IPS-18a (cell line): ENCODE data around the gene STRN.
"Not testable (repeated sequence)": the region's sequence is repeated elsewhere in the genome, so short reads cannot be mapped to it uniquely, and the experiment has no call there.

Experiments used
- H3K27ac ChIP-seq: one replicate; pipeline ENCODE4 v1.5.1; 2013; ENCODE audit warnings: low read length
- H3K27me3 ChIP-seq: one replicate; pipeline ENCODE4 v1.6.1; 2013; ENCODE audit warnings: mild to moderate bottlenecking, low read length; ENCODE audit not compliant: control insufficient read depth, insufficient read depth
- H3K36me3 ChIP-seq: one replicate; pipeline ENCODE4 v1.6.1; 2013; ENCODE audit warnings: low read depth, low read length; ENCODE audit not compliant: control insufficient read depth
- H3K4me1 ChIP-seq: one replicate; pipeline ENCODE4 v1.6.1; 2013; ENCODE audit warnings: low read depth, low read length; ENCODE audit not compliant: control insufficient read depth
- H3K4me3 ChIP-seq: one replicate; pipeline ENCODE4 v1.5.1; 2013; ENCODE audit warnings: low read length
- H3K9ac ChIP-seq: one replicate; pipeline ENCODE4 v1.6.1; 2013; ENCODE audit warnings: mild to moderate bottlenecking, low read length, moderate library complexity
- H3K9me3 ChIP-seq: one replicate; pipeline ENCODE4 v1.6.1; 2013; ENCODE audit warnings: low read depth, low read length; ENCODE audit not compliant: control insufficient read depth

STRN gene

GRCh38 chr2:36892805-36893204, 73.5 kb downstream of the STRN start:
- H3K9ac ChIP-seq = no peak overlapping the region
- no peak overlapping the region for H3K27ac ChIP-seq
- no peak overlapping the region for H3K4me3 ChIP-seq
- H3K4me1 ChIP-seq = no peaks in the 10 kb centered on the region
- peaks cover 12% of the 10 kb centered on the region for H3K36me3 ChIP-seq
- H3K9me3 ChIP-seq = no peaks in the 10 kb centered on the region
- H3K27me3 ChIP-seq = no peaks in the 10 kb centered on the region

- H3K27me3 ChIP-seq = no peaks in the 10 kb centered on the region
- no peak overlapping the region for H3K27ac ChIP-seq
- H3K4me3 ChIP-seq = no peak overlapping the region
Observed at GRCh38 chr2:36889795-36890194, 76.5 kb downstream of the STRN start.

GRCh38 chr2:36887095-36887494, 79.2 kb downstream of the STRN start:
- H3K4me3 ChIP-seq, H3K9me3 ChIP-seq, H3K4me1 ChIP-seq, H3K27me3 ChIP-seq, H3K9ac ChIP-seq, H3K27ac ChIP-seq: not testable (repeated sequence)
- H3K36me3 ChIP-seq = peaks cover 14% of the 10 kb centered on the region

More at GRCh38 chr2:36889795-36890194, 76.5 kb downstream of the STRN start:
- Histone ChIP-seq H3K36me3 (peaks cover 15% of the 10 kb centered on the region), H3K9me3 (no peaks in the 10 kb centered on the region), H3K4me1 (no peaks in the 10 kb centered on the region), H3K9ac (no peak overlapping the region)

GRCh38 chr2:36886664-36887063, 79.7 kb downstream of the STRN start:
- H3K4me1 ChIP-seq = no peaks in the 10 kb centered on the region
- H3K9me3 ChIP-seq = no peaks in the 10 kb centered on the region
- H3K36me3 ChIP-seq = peaks cover 14% of the 10 kb centered on the region
- H3K27ac ChIP-seq = no peak overlapping the region
- no peak overlapping the region for H3K4me3 ChIP-seq
- no peak overlapping the region for H3K9ac ChIP-seq
- H3K27me3 ChIP-seq = no peaks in the 10 kb centered on the region

- no peak overlapping the region for H3K9ac ChIP-seq
- no peaks in the 10 kb centered on the region for H3K27me3 ChIP-seq
- no peak overlapping the region for H3K4me3 ChIP-seq
- H3K4me1 ChIP-seq = no peaks in the 10 kb centered on the region
- no peaks in the 10 kb centered on the region for H3K9me3 ChIP-seq
- no peak overlapping the region for H3K27ac ChIP-seq
- H3K36me3 ChIP-seq = peaks cover 14% of the 10 kb centered on the region
Observed at GRCh38 chr2:36885605-36886004, 80.7 kb downstream of the STRN start.

GRCh38 chr2:36882532-36882931, 83.8 kb downstream of the STRN start:
- peaks cover 11% of the 10 kb centered on the region for H3K36me3 ChIP-seq
- no peaks in the 10 kb centered on the region for H3K9me3 ChIP-seq
- H3K4me3 ChIP-seq = no peak overlapping the region
- no peaks in the 10 kb centered on the region for H3K4me1 ChIP-seq
- no peak overlapping the region for H3K9ac ChIP-seq
- no peak overlapping the region for H3K27ac ChIP-seq
- H3K27me3 ChIP-seq = no peaks in the 10 kb centered on the region

GRCh38 chr2:36881816-36882215, 84.5 kb downstream of the STRN start:
- Histone ChIP-seq H3K27me3 (no peaks in the 10 kb centered on the region), H3K4me3 (no peak overlapping the region), H3K27ac (no peak overlapping the region), H3K36me3 (peaks cover 18% of the 10 kb centered on the region), H3K4me1 (no peaks in the 10 kb centered on the region), H3K9ac (no peak overlapping the region), H3K9me3 (no peaks in the 10 kb centered on the region)

GRCh38 chr2:36878429-36878828, 87.9 kb downstream of the STRN start:
- H3K9ac ChIP-seq = no peak overlapping the region
- H3K36me3 ChIP-seq = peaks cover 16% of the 10 kb centered on the region
- no peaks in the 10 kb centered on the region for H3K4me1 ChIP-seq
- H3K27ac ChIP-seq = no peak overlapping the region
- no peak overlapping the region for H3K4me3 ChIP-seq
- no peaks in the 10 kb centered on the region for H3K9me3 ChIP-seq
- no peaks in the 10 kb centered on the region for H3K27me3 ChIP-seq

- Histone ChIP-seq H3K36me3 (peaks cover 10% of the 10 kb centered on the region), H3K27ac (no peak overlapping the region), H3K4me1 (no peaks in the 10 kb centered on the region), H3K9me3 (no peaks in the 10 kb centered on the region), H3K9ac (no peak overlapping the region), H3K27me3 (no peaks in the 10 kb centered on the region), H3K4me3 (no peak overlapping the region)
Observed at GRCh38 chr2:36871068-36871707, 95.1 kb downstream of the STRN start.

GRCh38 chr2:36869606-36870005, 96.7 kb downstream of the STRN start:
- H3K27ac ChIP-seq = no peak overlapping the region
- H3K27me3 ChIP-seq = no peaks in the 10 kb centered on the region
- H3K4me3 ChIP-seq = no peak overlapping the region
- no peak overlapping the region for H3K9ac ChIP-seq
- no peaks in the 10 kb centered on the region for H3K9me3 ChIP-seq
- H3K36me3 ChIP-seq = peaks cover 9% of the 10 kb centered on the region
- H3K4me1 ChIP-seq = no peaks in the 10 kb centered on the region

GRCh38 chr2:36861896-36862295, 104.4 kb downstream of the STRN start:
- Histone ChIP-seq H3K27me3 (no peaks in the 10 kb centered on the region), H3K9ac (no peak overlapping the region)

GRCh38 chr2:36859366-36859792, 107.0 kb downstream of the STRN start:
- Histone ChIP-seq H3K9ac (no peak overlapping the region), H3K27me3 (no peaks in the 10 kb centered on the region), H3K9me3 (no peaks in the 10 kb centered on the region), H3K4me1 (peaks cover 2% of the 10 kb centered on the region), H3K4me3 (no peak overlapping the region), H3K27ac (no peak overlapping the region), H3K36me3 (peaks cover 15% of the 10 kb centered on the region)

More at GRCh38 chr2:36861896-36862295, 104.4 kb downstream of the STRN start:
- H3K36me3 ChIP-seq = peaks cover 11% of the 10 kb centered on the region
- no peaks in the 10 kb centered on the region for H3K4me1 ChIP-seq
- H3K4me3 ChIP-seq = no peak overlapping the region
- H3K27ac ChIP-seq = no peak overlapping the region
- H3K9me3 ChIP-seq = no peaks in the 10 kb centered on the region
